HTR-8/SVneo (cell line): ENCODE measurements around the gene MRPL54.
"Not testable (repeated sequence)": the region's sequence is repeated elsewhere in the genome, so short reads cannot be mapped to it uniquely, and the experiment has no call there.

ENCODE experiments used
- DNase-seq: peaks from one replicate; pipeline ENCODE4 v3.0.0; 2011; ENCODE audit warnings: low spot score, mixed read lengths; ENCODE audit not compliant: insufficient read length
- FAIRE-seq: peaks from 2 replicates; lab custom pipeline; 2011; peaks lifted over from hg19 to GRCh38; lab: Jason Lieb, UNC

The MRPL54 gene

DNA sequence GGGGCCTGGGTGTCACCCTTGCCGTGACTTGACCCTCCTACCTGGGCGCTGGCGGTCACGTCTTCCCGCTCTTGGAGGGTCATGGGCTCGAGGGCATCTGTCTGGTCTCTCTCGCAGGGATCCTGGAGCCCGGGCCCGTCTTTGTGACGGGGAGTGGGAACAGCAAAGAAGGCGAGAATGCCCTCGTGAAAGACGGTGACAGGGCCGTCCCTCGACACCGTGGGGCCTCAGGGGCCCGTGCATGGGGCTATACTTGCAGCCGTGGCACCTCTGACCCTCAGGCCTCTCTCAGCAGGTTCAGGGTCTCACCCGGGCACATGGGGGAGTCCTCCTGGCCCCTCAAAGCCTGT, 44.6 kb downstream of the MRPL54 start:
- FAIRE-seq (no peak), DNase-seq (no peak)

DNA sequence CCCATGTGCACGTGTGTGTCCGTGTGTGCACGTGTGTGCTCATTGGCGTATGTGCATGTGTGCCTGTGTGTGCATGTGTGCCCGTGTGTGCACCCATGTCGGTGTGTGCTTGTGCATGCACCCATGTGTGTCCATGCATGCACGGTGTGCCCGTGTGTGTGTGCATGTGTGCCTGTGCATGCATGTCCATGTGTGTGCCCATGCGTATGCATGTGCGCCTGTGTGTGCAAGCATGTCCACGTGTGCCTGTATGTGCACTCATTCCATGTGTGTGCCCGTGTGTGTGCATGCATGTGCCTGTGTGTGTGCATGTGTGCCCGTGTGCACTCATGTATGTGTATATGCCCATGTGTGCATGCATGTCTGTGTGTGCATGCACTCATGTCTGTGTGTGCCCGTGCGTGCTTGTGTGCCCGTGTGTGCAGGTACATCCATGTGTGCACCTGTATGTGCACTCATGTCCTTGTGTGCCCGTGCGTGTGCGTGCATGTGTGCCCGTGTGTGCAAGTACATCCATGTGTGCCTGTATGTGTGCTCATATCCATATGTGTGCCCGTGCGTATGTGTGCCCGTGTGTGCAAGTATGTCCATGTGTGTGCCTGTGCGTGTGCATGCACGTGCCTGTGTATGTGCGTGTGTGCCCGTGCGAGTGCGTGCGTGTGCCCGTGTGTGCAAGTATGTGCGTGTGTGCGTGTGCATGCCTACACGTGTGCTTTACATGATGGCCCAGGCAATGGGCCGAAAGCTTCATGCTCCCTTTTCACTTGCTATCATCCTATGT, 45.3 kb downstream of the MRPL54 start:
- FAIRE-seq = peak; percentile 82
- DNase-seq = no peak

- DNase-seq (no peak), FAIRE-seq (no peak)
Observed at GRCh38 chr19:3808420-3809143, 46.1 kb downstream of the MRPL54 start.

DNA sequence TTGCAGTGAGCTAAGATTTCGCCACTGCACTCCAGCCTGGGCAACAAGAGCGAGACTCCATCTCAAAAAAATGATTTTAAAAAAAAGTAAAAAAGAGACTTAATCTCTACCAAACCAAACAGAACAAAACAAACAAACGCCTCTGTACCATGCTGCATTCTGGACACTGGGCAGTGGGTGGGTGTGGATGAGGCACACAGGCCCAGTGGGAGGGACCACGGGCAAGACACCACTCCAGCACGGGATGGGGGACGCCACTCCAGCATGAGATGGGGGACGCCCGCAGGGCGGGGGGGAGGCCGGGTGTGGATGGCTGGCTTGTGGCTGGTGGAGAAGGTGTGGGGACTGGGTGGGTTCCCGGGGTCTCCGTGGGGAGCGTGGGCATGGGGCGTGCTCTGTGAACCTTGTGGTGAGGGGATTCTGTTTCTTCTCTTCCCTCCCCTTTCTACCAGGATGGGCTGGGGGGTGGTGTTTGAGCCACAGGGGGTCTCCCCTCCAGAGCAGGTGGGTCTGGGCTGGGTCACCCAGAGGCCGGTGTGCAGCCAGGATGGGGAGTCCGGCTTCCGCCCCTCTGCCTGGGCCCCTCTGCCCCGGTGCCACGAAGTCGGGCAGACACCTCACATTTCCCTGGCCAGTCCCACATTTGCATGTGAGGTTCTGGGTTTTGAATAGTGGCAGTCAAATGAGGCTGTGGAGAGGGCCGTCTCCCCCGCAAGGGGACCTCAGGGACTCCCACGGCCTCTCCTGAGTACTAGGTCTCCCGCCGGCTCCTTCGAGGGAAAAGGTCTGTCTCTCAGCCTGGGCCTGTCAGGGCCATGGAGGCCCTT, 47.6 kb downstream of the MRPL54 start:
- FAIRE-seq (no peak), DNase-seq (no peak)

GRCh38 chr19:3810708-3811355, 48.4 kb downstream of the MRPL54 start:
- FAIRE-seq = no peak
- no peak for DNase-seq

- FAIRE-seq = no peak
- DNase-seq = no peak
Observed at GRCh38 chr19:3813473-3814392, 51.3 kb downstream of the MRPL54 start.

DNA sequence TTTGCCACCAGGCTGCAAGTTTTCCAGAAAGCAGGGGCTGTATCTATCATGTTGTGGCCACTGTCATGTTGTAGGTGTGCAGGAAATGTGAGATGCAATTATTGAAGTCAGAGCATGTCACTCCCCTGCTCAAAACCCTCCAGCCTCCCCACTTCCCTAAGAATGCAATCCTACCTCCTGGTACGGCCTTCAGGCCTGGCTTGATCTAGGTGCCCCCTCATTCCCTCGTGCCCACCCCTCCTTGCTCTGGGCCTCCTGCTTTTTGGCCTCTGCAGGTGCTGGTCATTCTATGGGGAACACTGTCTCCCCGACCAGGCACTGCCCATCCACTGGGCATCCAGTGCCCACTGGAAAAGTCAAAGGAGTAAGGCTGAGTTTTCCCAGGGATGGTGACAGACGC, 52.2 kb downstream of the MRPL54 start:
- FAIRE-seq = no peak

GRCh38 chr19:3816148-3816547, 53.7 kb downstream of the MRPL54 start:
- FAIRE-seq, DNase-seq: not testable (repeated sequence)

More for the DNA sequence above, 52.2 kb downstream of the MRPL54 start:
- no peak for DNase-seq

DNA sequence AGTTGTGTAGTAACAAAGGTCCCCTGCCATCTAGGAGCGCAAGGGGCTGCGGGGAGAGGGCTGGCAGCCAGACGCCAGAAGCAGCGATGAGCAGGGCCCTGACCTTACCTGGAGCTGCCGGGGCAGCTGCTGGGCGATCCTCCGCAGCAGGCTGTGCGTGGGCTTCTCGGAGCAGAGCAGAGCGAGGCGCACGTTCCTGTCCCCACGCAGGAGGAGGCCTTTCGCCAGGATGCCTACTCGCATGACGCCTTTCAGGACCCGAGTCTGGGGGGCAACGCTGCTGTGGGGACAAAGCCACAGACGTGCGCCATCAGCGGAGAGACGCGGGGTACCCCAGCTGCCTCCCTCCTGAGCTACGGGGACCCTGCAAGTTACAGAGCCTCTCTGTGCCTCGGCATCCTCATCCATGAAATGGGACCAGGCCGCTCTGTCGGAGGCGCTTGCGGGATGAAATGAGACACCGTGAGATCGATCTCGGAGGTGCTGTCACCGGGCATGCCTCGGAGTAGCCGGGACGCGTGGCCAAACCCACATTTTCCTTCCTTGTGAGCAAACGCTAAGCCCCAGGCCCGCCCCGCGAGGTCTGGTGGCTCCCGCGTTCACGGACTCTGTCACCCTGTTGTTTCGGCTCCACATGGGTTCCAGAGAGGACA, 54.2 kb downstream of the MRPL54 start:
- DNase-seq (no peak), FAIRE-seq (no peak)
